HG02642 (cell line): Measurements from ENCODE around the gene CNRIP1.
"Not testable (repeated sequence)": the region's sequence is repeated elsewhere in the genome, so short reads cannot be mapped to it uniquely, and the experiment has no call there.

Source experiments
- ATAC-seq: cut with Tn5 transposase; IDR thresholded peaks from one replicate; pipeline ENCODE4 v1.9.1; 2021; ENCODE audit warnings: mild to moderate bottlenecking; ENCODE audit not compliant: unreplicated experiment, poor library complexity

Gene CNRIP1

GRCh38 chr2:68341583-68341982, 21.8 kb upstream of the CNRIP1 start:
- ATAC-seq = no peak

DNA sequence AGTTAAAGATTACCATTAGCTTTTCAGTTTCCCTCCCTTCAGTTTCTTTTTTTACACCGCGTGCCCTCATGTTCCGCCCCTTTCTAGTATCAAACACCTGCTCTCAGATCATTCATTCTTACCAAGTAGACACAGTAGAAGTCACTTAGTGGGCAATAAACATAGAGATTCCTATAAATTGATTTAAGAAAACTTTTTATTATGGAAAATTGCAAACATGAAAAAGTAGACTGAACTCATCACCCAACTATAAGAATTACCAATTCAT, 21.2 kb upstream of the CNRIP1 start:
- ATAC-seq = no peak

DNA sequence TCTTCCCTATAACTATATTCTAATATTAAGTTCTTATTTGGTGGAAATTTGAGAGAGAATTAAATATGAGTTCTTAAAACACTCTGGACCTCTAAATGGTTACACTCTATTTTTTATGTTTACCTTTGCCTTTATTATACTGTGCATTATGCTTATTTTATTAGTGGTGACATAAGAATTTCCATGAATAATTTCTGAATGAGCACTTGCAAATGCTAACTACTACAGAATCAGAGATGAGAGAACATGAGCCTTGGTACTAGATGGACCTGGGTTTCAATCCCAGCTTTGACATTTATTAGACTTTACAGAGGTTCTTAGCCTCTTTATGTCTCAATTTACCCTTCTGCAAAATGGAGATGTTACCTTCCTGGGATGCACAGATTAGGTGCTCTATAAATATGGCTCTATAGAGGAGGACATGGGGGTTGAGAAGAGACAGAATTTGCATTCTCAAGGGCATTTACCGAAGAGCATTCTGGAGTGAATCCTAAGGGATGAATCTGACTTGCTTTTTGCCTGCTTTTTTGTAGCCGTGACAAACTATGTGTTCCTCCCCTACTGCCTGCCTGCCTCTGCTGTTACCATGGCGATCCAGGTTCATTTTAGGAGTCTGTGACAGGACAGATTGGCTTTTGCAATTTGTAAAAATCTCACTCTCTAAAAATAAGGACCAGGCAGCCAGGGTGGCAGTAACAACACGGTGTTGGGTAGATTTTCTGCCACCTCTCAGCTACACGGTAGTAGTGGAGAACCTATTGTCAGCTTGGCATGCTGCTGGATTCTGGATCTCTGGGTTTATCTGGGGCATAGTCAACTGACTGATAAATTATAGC, 20.7 kb upstream of the CNRIP1 start:
- ATAC-seq = no peak

DNA sequence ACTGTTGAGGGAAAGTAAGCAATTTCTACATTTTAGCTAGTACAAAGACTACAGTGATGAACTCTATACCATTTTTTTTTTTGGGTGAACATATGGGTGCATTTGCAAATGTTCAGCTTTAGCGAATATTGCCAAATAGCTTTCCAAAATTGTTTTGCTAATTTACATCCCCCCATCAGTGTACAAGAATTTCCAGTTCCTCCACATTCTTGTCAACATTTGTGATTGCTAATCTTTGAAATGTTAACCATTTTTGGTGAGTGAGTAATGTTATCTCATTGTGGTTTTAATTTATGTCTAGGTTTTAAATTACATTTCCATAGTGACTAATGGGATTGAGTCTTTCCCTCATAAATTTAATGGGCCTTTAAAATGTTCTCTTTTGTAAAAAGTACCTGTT, 16.4 kb upstream of the CNRIP1 start:
- no peak for ATAC-seq

- ATAC-seq = no peak
These were observed 14.2 kb upstream of the CNRIP1 start for GRCh38 chr2:68333931-68334330.

DNA sequence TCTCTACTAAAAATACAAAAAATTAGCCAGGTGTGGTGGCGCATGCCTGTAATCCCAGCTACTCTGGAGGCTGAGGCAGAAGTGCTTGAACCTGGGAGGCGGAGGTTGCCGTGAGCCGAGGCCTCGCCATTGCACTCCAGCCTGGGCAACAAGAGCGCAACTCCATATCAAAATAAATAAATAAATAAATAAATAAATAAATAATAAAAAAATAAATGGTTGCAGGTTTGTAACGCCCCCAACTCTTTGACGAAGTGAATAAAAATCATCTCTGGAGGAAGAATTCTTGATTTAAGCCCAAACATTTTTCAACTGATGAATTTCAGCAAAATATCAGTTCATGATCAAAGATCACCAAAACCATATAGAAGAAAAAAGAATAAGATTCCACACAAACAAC, 13.3 kb upstream of the CNRIP1 start:
- no peak for ATAC-seq

GRCh38 chr2:68330691-68331090, 10.9 kb upstream of the CNRIP1 start:
- ATAC-seq = no peak

- ATAC-seq = no peak
These were observed 9.2 kb upstream of the CNRIP1 start for GRCh38 chr2:68328901-68329300.

DNA sequence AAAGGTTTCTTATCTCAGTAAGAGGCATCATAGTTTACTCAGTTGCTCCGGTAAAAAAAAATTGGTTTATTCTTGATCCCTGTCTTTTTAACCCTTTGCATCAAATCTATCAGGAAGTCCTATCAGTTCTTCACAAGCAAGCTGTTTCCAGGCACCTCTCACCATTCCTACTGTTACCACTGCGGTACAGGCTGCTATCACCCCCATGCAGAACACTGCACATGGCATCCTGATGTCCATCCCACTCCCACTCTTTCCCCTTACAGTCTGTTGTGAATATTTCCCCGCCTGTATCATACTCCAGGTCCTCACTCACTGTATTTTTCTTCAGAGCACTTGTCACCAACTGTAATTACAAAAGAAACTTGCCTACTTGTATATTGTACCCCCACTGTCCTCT, 5.3 kb upstream of the CNRIP1 start:
- no peak for ATAC-seq

- ATAC-seq = no peak
These were observed 431 bp upstream of the CNRIP1 start for GRCh38 chr2:68320118-68320641.

GRCh38 chr2:68318914-68319397, 793 bp downstream of the CNRIP1 start:
- no peak for ATAC-seq

DNA sequence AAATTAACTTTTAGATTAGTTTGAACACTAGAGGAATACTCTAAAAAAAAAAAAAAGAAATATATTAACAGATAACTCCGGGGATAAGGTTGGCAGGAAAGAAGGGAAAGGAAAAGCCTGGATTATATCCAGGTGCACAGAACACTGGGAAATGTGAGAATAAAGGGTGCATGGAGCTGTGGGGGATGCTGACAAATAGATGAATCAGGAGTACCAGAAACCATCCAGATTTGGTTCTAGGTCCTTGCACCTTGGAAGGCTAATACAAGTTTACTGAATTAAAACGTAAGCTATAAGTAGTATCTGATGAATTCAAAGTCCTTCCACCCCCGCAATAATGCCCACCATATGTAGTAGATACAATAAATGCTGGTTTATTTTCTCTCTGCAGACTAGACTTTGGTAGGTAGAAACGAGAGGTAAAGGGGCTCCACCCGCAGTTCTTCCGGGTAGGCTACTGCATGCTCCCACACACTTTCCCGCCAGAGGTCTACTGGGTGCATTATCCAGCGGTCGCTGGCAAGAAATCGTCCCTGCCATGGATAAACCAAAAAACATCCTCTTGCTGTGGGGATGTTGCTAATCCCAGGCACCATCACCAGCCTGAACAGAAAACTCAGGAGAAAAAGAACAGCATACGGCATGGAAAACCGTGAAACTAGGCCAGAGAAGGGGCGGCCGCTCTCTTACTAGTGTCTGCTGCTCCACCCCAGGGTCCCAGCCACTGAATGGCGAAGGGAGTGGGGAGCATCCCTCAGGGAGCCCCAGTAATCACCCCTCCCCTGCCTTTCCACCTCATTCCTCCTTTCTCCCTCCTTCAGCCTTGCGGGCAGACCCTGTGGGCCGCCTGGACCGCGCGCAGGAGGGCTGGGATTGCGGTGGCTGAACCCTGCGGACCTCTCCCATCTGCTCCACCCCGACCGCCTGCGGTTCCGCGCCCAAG, 1.5 kb downstream of the CNRIP1 start:
- ATAC-seq = no peak

DNA sequence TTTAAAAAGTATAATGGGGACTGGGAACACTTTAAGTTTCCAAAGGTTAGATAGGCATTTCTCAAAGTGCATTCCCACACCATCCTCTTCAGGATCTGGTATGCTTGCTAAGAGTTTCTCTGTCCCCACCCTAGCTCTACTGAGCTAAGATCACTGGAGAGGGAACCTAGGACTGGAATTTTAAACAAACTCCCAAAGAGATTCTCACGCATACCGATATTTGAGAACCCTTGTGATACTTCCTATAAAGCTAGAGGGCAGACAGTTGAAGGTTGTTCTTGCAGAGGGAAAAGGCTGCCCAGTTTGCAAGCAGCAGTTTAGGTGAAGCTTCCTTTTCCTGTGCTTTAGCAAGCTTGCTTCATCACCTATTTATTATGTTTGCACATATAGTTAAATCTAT, 3.6 kb downstream of the CNRIP1 start:
- ATAC-seq = no peak

- no peak for ATAC-seq
These were observed 8.7 kb downstream of the CNRIP1 start for GRCh38 chr2:68311033-68311432.

GRCh38 chr2:68309426-68309825, 10.3 kb downstream of the CNRIP1 start:
- ATAC-seq = no peak

GRCh38 chr2:68303902-68304272, 15.9 kb downstream of the CNRIP1 start:
- ATAC-seq = not testable (repeated sequence)

GRCh38 chr2:68303033-68303901, 16.5 kb downstream of the CNRIP1 start:
- no peak for ATAC-seq

GRCh38 chr2:68302281-68302875, 17.4 kb downstream of the CNRIP1 start:
- no peak for ATAC-seq

DNA sequence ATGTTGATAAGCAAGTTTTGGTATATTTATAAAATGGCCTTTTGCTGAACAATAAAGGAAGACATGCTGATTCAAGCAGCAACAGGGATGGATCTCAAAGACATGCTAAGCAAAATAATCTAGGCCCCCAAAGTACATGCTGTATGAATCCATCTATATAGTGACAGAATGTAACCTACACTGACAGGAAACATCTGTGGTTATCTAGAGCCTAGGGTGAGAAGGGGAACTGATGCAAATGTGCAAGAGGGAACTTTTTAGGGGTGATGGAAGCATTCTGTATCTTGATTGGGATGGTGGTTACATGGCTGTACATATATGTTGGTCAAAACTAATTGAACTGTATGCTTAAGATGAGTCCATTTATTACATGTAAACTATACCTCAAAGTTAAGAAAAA, 24.2 kb downstream of the CNRIP1 start:
- ATAC-seq = peak; percentile 64

DNA sequence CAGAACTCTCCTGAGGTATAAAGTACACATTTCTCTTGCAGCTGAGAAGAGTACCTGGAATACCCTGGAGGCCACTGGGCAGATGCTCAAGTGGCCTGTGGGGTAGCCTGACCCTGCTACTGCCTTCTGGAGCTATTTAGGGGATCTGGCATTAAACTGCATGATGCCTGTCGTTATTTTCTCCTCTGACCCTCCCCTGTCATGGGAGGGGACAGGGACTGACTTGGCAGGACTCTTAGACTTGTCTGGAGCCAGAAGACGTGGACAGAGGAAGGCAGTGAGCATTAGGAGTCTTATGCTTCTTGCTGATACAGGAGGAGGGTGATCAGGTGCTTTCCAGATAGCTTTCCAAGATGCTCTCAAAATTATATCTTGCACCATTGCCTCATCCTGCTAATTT, 24.8 kb downstream of the CNRIP1 start:
- ATAC-seq = no peak
